ENCODE data around the gene JAKMIP3.

DNA sequence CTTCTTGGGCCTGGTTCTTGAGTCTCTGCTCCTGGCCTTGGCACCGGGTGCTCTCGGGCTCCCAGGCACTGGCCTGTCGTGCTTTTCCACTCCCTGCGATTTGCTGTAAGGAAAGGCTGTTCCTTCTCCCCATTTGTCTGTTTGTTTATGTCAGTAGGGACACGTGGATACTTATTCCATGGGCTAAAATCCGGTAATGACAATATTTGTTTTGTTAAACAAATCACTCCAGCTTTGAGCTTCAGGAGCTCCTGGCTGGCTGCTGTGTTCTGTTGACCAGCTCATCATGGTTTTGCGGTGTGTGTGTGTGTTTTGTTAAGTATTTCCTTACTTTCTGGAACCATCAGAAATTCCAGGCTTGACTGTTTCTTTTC is 17.5 kb upstream of the JAKMIP3 start:
- TF ChIP-seq, protein P1, sequence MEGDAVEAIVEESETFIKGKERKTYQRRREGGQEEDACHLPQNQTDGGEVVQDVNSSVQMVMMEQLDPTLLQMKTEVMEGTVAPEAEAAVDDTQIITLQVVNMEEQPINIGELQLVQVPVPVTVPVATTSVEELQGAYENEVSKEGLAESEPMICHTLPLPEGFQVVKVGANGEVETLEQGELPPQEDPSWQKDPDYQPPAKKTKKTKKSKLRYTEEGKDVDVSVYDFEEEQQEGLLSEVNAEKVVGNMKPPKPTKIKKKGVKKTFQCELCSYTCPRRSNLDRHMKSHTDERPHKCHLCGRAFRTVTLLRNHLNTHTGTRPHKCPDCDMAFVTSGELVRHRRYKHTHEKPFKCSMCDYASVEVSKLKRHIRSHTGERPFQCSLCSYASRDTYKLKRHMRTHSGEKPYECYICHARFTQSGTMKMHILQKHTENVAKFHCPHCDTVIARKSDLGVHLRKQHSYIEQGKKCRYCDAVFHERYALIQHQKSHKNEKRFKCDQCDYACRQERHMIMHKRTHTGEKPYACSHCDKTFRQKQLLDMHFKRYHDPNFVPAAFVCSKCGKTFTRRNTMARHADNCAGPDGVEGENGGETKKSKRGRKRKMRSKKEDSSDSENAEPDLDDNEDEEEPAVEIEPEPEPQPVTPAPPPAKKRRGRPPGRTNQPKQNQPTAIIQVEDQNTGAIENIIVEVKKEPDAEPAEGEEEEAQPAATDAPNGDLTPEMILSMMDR (IDR thresholded peaks at IDR 0.05; ENCODE audit: low read depth, low read length, poor library complexity, severe bottlenecking) = no peak
- no peak for TF ChIP-seq EZH2phosphoT487 (IDR thresholded peaks at IDR 0.05; ENCODE audit: borderline replicate concordance, low read length)

Data from DOHH2 (cell line).